NCI-H1105 (cell line): Measurements from ENCODE around the gene EFNA5.
A peak's percentile ranks its signal among the peaks of the same experiment; 100 is the strongest.

Experiments
- DNase-seq: peaks from one replicate; lab custom pipeline; 2025; lab: John Stamatoyannopoulos, UW

EFNA5 gene

DNA sequence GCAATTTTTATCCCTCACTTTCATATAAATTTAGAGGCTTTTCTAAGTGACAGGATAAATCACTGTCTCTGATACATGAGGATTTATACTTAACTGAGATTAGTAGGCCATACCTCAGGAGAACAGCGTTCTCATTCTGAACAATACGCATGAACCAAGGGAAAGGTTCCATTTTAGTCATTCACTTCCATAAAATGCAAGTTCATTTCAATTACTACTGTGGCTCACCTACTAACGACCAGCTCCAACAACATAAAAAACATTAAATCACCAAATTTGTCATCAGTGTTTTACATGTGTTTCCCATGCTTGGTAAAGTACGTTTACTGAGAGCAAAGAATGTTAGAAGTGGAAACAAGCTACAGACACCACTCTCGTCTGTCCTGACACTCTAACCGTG, 67.4 kb downstream of the EFNA5 start:
- DNase-seq: no peak

DNA sequence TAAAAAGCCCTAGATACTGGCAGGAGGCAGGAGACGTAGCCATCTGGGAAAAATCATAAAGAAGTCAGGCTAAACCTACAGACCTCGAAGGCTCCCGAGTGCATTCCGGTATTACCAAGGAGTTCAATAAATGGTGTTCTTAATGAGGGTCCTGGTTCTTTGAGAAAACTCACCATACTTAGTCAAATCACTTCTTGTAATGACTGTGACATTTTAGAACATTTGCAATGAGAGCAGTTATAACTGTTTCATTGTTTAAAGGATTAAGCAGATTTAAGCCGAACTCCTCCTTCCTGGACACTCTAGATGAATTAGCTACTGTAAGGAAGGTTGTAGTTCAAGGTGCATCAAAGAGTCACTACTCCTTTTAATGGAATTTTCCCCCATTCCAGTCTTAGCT, 67.8 kb downstream of the EFNA5 start:
- DNase-seq: no peak

DNA sequence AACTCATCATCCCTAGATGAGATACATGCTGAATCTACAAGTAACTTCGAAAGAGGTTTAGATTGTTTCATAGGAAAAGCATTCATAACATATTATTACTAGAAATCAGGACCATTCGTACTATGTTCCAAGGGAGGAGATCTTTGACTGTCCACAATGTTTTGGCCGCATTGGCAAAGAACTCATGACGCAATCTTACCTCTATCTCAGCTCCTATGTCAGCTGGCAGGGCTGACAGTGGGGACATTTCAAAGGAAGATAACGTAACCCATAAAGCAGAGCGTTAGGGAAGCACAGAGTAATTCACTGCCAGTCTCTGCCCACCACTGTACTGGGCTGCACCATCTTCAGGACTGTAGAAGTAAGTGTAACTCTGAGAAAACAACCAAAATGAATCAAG, 69.7 kb downstream of the EFNA5 start:
- DNase-seq: no peak

DNA sequence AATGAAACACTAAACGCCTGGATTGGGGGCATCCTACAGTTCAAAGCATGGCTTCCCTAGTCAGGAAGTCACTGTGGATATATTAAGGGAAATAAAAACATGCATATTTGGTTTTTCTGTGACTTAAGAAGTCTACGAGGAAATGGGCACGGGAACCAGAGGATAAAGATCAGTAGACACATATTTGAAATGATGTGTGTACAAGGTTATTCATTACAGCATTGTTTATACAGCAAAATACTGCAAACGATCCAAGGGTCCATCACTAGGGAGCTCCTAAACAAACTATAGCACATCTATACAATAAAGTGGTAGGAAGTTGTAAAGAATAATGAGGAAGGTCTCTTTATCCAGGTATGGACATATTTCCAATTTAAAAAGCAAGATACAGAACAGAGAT, 71.8 kb downstream of the EFNA5 start:
- DNase-seq: no peak

DNA sequence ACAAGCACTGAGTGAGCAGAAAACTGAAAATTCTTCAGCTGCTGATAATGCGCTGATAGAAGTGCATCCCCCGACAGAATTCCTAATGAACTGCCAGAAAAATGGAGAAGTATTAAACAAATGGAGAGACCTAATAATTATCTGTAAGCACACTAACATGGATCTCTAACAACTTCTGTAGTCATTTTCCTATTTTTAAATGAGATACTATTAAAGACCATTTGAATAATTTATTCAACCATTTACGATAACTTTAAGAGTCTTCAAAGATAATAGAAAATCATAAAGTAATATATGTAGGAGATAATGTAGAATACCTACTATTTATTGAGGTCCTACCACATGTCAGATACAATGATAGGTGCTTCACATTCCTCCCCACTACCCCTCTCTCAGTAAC, 72.9 kb downstream of the EFNA5 start:
- DNase-seq: no peak

DNA sequence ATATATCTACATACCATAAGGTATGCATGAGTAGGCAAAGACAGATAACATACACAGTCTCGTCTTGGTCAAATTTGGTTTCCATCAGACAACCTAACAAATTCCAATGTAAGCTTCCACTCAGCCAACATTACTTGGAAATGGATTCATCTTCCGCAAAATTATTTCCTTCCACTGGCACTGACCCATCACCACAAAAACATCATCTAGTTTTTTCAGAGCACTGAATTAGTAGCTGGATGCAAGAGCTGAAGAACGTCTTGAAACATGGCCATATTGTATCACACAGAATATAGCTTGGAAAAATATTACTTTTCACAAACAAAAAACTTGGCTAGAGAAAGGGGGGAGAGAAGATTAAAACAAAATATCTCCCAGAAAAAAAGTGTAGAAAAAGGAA, 73.5 kb downstream of the EFNA5 start:
- no peak for DNase-seq

DNA sequence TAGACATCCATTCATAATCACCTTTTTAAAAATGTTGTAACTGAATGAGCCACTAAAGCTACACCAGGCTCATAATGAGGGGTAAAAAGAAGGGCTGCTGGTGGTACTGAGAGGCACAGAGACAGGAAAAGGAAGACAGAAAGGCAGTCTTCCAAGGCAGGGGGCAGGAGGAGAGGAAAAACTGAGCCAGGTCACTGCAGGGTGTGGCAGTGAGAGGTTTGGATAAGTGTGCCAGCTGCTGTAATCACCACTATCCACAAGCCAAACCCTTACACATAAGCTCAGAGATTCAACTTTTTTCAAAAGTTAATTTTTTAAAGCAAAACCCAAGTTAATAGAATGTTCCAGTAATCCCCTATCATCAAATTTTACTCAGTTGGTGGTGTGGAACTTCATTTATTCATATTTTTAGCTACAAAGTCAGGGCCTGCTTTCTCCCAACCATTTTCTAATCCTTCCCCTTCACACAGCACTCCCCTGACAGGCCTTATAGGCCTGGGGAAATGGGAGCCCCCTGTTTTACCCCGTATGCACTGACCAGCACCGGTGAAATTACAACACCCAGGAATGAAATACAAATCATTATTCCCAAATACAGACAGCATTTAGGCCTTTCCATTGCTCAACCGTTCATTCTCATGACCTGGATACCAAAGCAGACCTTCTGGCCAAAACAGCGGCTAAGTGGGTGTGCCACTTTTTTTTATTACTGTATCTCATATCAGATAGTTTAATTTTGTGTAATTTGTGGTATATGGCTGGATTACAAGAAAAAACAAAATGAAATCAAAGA, 76.3 kb downstream of the EFNA5 start:
- DNase-seq: no peak

DNA sequence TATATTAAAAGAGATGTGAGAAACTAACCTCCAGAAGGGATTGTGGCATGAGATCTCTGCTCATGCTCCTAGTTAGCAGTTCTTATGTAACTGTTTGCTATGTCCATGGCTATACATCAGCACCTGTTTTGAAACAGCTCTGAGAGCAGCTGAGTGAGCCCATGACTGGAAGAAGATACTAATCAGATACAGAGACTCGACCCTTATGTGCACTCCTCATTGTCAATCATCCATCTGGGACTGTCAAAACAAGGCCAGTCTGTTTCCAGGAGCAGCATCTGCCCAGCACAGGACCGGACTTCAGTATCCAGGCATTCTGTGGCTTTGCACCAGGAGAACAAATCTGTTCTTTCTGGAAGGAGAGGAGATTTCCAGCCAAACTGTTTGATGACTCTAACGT, 77.7 kb downstream of the EFNA5 start:
- DNase-seq: no peak

DNA sequence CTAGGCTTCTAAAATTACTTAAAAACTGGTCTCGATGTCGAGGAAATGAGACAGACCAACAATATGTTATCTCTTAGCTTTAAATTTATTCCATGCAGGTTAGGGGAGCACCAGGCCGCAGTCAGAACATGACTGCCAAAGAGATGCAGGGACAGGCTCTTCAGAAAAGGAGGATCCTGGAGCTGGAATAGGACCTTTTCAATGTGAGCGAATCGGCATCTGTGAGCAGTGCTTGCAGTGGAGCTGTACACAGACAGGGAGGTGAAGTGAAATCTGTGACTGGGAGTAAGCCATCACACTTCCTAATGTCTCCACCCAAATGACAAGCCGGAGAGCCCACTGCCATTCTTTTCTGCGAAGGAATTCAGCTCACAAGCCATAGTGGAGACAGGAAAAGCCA, 78.2 kb downstream of the EFNA5 start:
- no peak for DNase-seq

DNA sequence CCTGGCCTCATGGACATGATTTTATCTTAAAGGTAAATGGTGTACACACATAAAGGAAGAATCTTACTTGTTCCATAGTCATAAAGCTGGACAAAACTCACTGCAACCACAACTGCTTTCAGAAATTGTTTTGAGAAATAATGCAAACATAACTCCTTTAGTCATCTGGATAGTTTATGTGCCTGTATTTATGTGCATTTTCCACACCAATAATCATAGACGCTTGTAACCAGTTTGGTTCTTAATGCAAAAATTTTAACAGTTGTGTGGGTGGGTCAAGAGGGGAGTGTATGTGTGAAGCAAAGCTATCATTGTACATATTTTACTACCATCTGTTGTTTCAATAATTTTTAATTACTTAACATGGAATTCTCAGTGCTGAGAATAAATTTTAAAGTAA, 80.1 kb downstream of the EFNA5 start:
- DNase-seq: no peak

DNA sequence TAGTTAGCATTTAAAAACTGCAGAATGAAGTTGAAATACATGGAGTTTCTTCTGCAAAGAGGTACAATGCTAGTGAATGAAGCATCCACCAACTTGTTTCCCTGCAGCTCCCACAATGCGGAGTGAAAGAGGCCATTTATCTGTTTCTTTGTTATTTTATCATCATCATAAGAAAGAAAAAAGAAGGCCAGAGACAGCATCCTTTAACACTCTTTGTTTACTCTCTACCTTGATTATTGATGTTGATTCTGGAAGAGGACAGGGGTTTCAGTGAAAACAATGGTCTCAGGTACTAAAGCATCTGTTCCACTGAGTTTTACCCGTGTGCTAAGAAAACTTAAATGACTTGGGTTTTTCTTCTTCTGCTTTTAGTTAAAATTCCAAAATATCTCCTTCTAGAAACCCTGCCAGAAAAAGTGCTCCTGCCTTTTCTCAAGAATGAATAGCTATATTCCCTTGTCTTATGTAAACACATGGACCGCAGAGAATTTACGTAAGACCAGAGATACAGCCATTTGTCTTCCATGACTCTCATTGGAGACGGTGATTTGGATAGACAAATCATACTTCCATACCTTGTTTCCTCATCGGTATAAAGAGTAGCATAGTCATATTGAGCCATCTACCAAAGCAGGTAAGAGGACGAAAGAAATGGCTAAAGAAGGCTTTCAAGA, 81.1 kb downstream of the EFNA5 start:
- no peak for DNase-seq

DNA sequence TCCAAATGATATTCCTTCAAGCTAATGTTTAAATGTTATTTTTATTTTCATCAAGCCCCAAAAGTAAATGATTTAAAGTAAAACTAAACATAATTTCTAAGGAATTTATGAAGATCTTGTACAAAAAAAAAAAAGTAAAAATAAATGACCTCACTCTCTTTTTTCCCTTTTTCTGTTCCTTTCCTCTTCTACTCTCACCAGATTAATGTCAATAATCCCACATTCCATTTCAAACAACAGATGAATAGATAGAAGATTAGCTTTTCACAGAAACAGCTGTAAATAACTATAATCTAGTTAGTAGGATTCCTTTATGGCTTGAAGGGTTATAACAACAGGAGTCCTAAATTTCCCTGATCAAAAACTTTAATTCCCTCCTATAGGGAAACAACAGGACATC, 88.1 kb downstream of the EFNA5 start:
- DNase-seq: no peak

DNA sequence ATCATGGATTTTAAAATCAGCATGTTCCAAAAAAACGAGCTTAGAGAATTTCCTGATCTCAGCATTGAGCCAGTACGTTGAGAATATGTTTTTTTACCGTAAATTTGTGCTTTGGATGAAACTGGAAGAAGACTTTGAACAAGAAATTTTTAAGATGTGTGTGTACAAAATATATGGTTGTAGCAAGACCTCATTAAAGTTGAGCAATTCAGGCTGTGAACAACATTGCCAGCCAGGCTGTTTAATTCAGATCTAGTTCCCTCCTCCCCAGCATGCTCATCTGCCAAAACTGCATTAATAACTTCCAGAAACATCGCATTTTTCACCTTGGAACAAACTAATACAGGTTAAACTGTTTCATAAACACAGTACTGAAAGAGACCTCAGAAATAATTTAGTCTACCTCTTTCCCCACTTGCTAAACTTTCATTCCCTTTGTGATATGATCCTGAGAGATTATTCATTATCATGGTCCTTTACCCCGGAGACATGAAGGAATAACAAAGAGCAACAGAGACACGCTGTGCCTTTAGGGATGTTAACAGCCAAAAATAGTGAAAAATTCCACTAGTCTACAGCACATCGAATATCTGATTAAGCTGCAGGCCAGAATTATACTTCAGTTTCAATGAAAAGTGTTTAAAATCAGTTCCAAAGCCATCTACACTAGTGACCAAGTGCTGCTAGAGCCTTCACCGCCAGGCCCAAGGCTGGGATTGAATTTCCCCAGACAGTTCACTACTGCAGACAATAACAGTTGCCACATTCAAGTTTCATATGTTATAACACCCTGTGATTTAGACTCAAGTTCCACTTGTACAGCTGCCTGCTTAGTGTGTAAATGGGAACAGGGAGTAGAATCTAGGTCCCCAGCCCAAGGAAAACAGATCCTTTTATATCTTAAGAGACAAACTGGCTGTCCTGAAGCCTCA, 89.6 kb downstream of the EFNA5 start:
- no peak for DNase-seq

DNA sequence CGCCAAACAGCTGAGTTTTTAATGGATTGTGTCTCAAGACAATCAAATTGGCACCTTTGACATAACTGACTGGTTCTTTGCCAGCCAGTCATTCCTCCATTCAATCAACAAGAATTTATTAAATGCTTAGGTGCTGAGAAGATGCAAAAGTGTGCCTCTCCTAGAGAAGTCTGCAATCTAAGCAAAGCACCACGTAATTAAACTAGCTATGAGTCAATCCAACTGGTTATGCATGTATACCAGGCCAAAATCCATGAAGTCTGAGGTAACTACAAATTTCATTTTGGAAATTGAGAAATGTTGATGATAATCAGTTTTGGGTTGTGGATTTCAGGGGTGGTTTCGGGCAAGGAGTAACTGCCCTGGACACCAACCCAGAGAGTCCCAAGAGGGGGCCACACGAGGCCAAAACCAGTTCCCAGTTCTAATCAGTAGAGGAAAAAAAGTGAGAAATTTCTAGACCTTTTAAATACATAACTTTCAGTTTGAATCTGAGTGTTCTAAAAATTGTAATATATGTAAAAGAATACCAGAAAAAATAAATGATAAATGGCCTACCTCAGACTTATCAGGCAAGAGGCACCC, 92.6 kb downstream of the EFNA5 start:
- no peak for DNase-seq

DNA sequence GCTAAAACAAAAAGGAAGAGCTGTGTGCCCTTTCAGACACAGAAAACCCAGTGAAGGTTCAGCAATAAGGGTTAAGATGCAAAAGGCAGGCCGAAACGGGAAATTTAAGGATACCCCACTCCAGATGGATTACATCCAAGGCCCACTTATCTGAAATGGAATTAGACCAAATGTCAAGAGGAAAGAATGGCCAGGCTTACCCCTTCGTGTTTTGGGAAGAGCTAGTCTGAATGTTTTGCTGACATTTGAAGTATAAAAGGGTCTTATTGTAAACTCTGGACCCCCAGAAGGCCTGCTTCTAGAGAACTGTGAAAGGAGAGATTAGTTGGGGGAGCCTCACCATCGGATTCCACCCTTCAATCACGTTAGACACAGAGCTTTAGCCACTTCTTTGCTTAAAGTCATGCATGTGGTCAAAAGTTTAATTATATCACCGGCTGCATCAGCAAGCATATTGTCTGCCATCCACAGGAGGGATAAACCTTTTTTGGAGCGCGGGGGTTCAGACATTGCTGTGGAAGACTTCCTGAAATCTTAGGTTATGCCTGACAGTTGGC, 93.3 kb downstream of the EFNA5 start:
- DNase-seq: no peak

DNA sequence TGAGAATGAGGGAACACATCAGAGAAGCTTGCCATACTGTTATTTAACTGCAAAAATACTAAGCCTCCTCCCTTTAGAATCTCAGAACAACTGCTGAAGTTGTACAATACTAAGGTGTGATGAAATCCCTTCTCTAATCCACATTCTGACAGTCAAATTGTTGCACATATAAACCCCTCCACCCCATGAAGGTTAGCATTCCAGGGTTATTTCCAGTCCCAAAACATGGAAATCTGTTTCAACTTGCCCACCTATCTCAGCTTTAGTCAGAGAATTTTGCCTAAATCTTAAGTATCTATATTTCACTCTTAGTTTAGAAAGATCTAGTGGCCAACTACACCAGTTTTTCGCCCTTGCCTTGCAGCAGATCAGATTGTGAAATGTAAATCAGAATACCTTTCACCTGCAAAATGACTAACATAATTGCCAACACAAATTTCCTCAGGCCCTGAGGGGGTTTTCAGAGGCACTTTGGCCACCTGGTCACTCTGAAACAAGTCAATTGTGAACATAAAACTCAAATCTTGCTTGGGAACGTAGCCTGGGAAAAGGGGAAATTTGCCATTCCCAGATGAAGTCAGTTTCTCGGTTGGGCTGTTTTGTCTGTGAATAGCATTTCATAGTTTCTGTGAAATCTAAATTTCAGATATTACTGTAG, 93.9 kb downstream of the EFNA5 start:
- no peak for DNase-seq

DNA sequence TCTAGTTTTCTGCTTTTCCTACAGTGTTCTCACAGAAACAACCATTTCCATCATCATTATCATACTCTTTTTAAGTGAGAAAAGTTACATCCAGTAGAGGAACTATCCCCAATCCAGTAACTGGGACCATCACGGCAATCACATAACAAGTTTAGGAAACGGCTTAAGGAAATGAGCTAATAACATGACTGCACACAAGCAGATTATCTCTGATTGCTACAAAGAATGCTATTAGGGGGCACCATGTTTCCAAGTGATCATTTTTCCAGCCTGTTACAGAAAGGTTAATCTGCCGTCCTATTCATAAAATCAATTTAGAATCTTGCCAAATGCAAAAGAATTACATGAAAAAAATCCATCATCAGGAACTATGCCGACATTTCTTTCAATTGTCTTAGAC, 94.6 kb downstream of the EFNA5 start:
- no peak for DNase-seq

DNA sequence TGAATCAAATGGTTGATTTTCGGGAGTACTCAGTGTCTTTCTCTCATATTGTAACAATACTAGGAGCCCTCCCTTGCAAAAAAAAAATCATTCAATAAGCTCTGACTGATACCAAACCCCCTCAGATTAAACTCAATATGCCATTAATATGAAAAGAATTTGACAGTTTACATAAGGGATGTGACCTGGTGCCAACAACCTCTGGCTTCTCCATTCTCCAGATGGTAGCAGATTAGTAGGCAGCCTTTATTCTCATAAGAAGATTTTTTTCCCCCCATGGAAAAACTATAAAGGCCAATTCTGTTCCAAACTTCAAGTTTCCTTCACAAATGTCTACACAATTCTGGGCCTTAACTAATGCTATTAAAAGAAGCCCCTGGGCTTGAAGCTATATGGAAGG, 96.5 kb downstream of the EFNA5 start:
- no peak for DNase-seq

DNA sequence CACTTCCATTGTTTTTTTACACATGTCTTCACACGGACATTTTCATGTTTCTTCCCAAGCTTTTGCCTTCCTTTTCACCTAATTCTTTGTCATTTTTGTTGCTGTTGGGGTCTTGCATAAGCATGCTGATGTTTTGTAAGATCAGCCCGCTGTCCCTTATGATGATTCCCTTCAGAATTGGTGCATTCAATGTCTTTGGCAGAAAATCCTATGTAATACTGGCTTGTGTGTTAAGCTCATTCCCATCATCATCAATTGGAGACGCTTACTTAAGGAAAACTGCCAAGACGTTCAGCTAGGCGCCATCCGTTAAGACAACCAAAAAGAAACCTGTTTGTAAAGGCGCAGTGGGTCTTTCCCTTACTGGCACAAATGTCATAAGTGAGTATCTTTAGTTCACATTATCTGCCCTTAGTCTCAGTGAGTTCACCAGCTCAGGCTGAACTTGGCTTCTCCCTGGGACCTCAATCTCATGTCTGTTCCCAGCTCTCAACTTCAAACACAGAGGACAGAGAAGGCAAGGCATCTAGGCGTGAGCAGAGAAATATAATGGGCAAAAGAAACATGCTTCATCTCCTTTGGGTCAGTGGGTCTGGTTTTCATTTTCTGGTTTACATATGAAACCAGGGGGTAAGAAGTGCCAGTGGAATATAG, 97.9 kb downstream of the EFNA5 start:
- no peak for DNase-seq

DNA sequence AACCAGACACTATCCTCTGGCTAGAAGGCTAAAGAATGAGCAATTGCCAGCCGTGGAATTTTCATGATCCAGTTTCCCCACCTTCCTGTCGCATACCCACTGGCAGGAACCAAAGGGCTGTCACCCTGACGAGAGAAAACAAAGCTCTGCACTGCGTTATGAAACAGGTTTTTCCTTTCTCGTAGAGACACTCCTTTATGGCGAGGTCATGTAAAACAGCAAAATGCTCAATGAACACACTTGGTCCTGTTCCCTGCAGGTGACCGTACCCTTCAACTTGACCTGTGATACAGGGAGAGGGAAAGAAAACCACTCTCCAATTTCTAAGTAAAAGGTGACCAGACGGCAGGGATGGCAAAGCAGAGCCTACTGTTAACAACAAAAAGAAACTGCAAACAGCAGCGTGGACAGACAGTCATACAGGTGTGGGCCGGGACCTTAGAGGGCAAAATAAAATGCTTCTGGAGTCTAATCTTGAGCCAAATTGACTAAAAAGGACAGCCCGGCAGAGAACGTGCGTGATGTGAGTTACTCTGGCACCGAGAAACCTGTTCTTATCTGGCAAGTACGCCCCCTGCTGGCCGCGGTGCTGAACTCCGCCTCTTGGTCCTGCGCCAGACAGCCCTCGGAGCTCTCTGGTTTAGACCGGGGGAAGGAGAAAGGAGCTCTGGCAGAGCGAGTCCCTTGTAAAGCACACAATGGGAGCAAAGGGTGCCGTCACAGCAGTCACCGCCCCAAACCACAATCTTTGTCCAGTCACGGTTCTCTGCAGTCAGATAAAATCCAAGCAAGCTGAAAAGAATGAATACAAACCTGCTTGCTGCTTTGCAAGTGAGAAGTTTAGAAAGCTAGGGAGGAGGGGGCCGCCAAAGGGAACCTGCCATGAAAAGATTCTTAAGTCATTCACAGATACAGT, 98.9 kb downstream of the EFNA5 start:
- peak; percentile 79 for DNase-seq
